NK-92 treated with Interleukin-12 subunit alpha and Interleukin-12 subunit beta, amount 100 ng/mL, for 24 hours (cell line): ENCODE data around the gene ARFRP1.

Source experiments
- DNase-seq: peaks from one replicate; lab custom pipeline; 2025; lab: John Stamatoyannopoulos, UW

The ARFRP1 gene

GRCh38 chr20:63743210-63743970 is 35.6 kb upstream of the ARFRP1 start:
- DNase-seq, result no peak

DNA sequence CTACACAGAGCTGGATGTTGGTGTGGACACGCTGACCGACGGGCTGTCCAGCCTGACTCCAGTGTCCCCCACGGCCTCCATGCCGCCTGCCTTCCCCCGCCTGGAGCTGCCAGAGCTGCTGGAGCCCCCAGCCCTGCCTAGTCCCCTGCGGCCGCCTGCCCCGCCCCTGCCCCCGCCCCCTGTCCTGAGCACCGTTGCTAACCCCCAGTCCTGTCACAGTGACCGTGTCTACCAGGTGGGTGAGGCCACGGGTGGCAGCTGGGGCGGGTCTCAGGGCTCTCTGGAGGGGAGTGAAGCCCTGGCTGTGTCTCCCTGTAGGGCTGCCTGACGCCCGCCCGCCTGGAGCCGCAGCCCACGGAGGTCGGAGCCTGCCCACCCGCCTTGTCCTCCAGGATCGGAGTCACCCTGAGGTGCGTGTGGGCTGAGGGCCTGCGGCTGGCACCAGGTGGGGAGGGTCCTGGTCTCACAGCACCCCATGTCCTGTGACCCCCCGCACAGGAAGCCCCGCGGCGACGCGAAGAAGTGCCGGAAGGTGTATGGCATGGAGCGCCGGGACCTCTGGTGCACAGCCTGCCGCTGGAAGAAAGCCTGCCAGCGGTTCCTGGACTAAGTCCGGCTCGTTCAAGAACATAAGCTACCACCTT is 34.7 kb upstream of the ARFRP1 start:
- DNase-seq, result no peak

DNA sequence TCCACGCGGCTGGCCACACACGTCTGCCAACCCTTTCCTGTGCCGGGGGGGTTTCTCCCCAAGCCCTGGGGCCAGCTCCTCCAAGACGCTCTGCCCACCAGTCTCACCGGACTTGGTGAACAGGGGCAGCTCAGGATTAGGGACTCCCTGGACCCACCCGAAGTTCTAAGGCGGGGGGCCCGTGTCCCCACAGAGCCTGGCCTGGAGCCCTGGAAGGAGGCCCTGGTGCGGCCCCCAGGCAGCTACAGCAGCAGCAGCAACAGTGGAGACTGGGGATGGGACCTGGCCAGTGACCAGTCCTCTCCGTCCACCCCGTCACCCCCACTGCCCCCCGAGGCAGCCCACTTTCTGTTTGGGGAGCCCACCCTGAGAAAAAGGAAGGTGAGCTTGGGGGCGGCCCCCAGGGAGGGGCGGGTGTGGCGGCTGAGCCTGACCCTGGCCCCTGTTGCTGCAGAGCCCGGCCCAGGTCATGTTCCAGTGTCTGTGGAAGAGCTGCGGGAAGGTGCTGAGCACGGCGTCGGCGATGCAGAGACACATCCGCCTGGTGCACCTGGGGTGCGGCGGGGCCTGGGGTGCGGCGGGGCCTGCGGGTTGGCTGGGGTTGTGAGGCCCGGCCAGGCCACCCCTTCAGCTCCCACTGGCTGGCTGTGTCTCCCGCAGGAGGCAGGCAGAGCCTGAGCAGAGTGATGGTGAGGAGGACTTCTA is 34.1 kb upstream of the ARFRP1 start:
- no peak for DNase-seq

DNA sequence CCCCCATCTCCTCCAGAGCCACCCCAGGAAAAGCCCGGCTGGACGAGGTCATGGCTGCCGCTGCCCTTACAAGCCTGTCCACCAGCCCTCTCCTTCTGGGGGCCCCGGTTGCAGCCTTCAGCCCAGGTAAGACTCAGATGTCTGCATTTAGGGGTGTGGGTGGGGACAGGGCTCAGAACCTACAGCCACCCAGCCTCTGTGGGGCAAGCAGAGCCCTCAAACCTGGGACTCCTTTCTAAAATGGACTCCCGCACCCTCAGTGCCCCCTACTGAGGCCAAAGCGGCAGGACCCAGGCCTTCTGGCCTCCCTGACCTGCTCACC is 33.5 kb upstream of the ARFRP1 start:
- no peak for DNase-seq

DNA sequence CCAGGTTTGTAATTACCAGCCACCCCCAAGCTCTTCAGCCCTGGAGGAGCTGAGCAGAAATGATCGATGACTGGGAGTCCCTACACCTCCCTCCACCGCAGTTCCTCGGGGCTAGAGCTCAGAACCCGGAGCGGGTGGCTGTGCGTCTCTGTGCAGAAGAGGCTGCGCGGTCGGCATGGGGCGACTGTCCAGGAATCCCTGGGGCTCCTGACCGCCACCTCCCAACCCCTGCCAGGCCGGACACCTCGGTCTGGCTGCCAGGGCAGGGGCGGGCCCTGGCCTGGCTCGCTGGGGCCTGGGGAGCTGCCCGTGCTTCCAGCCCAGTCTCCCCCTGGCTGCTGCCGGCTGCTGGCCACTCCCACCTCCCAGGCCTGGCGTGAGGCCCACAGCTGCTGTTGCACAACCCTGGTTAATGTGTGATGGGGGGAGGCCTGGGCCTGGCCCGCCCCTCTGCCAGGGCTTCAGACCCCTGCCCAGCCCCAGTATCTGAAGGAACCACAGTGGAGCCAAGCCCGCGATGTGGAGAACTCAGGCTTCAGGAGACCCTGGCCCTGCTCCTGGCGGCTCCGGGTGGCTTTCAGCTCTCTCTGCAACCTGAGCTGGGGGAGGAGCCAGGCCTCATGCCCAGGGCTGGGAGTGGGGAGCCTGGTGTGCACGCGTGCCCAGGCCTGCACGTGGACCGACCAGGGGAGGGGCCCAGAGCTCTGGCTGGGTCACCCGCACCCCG is 33.0 kb upstream of the ARFRP1 start:
- DNase-seq, result no peak

- DNase-seq, result no peak
Measured at GRCh38 chr20:63740070-63740626, 32.4 kb upstream of the ARFRP1 start.

- no peak for DNase-seq
Measured at GRCh38 chr20:63739130-63740069, 31.6 kb upstream of the ARFRP1 start, which contains the start of gene SLC2A4RG. Gene SLC2A4RG (plus strand): TSS chr20:63739776. CDS start chr20:63739913, 137 bp downstream.

- no peak for DNase-seq
Measured at GRCh38 chr20:63738687-63739129, 30.9 kb upstream of the ARFRP1 start.

DNA sequence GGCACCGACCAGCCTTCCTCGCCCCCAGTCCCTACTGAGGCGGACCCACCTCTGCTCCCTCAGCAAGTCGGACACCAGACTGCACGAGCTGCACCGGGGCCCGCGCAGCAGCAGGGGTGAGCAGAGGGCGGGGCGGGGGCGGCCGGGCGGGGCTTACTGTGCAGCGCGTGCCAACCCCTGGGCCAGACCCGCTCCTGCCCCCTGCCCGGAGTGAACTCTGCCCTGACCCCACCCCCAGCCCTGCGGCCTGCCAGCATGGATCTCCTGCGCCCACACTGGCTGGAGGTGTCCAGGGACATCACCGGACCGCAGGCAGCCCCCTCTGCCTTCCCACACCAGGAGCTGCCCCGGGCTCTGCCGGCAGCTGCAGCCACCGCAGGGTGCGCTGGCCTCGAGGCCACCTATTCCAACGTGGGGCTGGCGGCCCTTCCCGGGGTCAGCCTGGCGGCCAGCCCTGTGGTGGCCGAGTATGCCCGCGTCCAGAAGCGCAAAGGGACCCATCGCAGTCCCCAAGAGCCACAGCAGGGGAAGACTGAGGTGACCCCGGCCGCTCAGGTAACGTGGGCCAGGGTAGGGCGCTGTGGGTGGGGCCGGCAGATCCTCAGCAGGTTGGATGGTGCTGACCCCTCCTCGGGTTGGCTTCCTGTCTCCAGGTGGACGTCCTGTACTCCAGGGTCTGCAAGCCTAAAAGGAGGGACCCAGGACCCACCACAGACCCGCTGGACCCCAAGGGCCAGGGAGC is 30.3 kb upstream of the ARFRP1 start:
- DNase-seq, result no peak

DNA sequence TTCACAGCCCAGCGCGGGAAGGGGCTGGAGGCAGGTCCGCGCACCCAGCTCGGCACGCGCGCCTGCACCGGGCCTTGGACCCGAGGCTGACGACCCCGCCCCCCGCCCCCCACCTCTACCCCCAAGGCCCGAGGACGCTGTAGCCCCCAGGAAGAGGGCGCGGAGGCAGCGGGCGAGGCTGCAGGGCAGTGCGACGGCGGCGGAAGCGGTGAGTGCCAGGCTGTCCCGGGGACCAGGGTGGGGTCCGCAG is 29.8 kb upstream of the ARFRP1 start:
- DNase-seq, result no peak

GRCh38 chr20:63736893-63737694 is 29.3 kb upstream of the ARFRP1 start:
- DNase-seq, result no peak

DNA sequence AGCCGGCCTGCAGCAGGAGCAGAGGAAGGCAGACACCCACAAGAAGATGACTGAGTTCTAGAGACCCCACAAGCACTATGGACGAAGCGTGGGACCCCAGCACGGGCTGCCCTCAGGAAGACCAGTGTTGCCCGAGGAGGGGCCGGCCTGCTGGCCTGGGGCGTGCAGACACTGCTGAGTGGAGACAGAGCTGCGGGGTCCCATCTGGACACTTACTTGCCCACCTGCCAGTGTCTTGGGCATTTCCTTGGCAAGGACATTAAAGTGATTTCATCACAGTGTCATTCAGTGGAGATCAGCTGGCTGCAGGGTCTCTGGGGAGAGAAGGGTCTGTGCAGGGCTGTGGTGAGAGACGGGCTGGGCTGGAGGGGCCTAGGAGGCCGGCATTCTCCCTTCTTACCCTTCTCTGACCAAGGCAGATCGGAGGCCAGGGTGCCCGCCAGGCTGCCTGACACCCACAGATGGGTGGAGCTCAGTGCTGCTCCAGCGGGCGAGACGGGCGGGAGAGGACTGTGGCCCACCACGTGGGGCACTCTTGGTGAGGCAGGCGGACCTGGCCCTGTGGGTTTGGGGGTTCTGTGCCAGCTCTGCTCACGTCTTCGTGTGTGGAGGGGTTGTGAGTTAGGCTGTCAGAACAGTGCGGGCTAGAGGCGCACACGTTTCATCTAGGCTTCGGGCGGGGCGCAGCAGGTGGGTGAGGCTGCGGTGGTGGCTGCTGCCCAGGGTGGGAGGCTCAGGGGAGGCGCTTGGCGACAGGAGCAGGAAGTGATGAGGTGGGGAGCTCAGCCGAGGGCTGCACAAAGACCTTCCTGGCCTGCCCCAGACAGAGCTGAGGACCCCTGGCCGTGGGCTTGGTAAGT is 28.3 kb upstream of the ARFRP1 start, which contains the start of gene LIME1:
Gene LIME1 (plus strand): TSS at position 806 of the 860 bp plus-strand sequence. CDS start 886 bp downstream, outside the sequence.
- DNase-seq, result no peak

DNA sequence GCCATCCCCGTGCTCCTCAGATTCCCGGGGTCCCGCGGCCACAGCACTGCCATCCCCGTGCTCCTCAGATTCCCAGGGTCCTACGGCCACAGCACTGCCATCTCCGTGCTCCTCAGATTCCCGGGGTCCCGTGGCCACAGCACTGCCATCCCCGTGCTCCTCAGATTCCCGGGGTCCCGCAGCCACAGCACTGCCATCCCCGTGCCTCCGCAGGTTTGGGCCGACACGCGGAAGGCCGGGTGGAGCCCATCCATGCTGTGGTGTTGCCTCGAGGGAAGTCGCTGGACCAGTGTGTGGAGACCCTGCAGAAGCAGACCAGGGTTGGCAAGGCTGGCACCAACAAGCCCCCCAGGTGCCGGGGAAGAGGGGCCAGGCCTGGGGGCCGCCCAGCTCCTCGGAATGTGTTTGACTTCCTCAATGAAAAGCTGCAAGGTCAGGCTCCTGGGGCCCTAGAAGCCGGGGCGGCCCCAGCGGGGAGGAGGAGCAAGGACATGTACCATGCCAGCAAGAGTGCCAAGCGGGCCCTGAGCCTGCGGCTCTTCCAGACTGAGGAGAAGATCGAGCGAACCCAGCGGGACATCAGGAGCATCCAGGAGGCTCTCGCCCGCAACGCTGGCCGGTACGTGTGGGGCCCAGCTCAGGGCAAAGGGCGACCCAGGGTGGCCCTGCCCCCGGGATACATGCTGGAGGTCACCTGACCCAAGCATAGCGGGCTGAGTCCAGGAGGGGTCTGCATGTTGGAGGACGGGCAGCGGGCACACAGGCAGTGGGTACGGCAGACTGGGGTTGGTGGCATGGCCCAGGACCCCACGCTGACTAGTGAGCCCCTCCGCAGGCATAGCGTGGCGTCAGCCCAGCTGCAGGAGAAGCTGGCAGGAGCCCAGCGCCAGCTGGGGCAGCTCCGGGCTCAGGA is 27.4 kb upstream of the ARFRP1 start:
- no peak for DNase-seq

DNA sequence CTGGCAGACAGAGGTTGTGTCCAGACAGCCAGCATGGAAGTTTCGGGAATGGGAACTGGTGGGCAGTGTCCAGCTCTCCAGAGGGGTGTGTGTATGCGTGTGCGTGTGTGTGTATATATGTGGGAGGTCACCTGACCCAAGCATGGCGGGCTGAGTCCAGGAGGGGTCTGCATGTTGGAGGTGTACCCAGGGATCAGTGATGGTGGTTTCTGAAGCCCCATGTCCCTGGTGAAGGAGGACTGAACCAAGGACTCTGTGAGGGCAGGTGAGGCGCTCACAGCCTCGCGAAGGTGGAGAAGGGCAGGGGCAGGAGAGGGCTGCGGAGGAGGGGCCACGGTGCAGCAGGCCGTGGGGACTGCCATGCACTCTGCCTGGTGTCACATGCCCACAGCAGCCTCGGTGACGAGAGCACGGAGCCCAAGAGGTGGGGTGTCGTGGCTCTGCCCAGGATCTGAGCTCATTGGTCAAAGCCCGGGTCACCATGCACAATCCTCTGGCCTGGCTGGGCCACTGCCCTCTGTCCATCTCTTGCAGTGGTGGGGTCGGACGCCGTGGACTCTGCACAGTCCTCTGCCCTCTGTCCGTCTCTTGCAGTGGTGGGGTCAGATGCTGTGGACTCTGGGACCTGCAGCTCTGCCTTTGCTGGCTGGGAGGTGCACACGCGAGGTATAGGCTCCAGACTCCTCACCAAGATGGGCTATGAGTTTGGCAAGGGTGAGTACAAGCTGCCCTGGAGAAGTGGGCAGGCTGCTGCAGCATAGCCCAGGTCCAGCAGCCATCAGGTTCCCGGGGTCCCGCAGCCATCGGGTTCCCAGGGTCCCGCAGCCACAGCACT is 26.6 kb upstream of the ARFRP1 start:
- no peak for DNase-seq

GRCh38 chr20:63733579-63734081 is 25.9 kb upstream of the ARFRP1 start:
- no peak for DNase-seq

DNA sequence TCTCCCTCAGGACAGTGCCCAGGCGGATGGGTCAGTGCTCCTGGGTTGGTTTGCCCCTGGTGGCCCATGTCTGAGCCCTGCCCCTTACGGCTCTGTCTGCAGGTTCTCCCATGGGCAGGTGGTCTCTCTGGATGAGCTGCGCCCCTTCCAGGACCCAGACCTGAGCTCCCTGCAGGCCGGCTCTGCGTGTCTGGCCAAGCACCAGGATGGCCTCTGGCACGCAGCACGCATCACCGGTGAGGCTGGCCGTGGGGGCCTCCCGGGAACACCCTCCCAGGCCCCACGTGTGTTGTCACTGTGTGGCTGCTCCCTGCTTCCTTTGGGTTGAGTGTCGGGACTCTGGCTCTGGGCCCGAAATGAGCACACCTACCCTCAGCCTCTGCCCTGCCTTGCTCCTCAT is 25.3 kb upstream of the ARFRP1 start:
- no peak for DNase-seq
